ENCODE measurements around the gene BMP5.

The BMP5 gene

DNA sequence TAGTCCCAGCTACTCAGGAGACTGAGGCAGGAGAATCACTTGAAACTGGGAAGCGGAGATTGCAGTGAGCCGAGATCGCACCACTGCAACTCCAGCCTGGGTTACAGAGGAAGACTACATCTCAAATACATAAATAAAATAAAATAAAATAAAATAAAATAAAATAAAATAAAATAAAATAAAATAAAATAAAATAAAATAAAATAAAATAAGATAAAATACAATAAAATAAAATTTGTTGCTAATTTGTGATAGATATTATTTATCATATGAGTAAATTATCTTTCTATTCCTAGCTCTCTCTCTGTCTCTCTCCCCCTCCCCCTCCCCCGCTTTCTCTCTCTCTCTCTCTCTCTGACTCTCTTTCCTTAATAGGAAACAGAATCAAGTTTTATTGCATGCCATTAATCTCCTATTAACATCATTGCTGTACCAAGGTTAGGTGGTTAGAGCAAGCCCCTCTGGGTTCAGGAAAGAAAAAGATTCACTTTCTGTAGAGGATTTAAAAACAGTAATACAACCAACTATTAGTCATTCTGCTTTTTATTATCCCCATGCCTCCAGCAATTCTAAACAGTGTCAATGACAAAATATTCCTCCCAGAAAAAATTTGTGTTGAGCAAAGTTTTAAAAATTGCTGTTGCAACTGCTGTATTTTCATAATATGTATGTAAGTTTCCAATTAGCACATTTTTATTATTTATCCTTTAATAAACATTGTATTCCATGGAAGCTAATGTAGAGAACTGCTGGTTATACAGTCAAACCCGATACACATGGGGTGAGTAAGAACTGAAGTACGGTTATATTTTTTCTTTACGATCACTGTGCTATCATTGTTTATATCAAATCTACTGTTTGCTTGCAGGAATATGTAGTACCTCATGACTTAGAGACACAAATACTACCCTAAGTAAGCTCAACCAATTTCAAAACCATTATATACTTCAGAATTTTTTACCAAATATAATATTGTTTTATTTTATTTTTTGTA is 22.1 kb downstream of the BMP5 start:
- H3K9ac ChIP-seq (ENCODE audit: low read length): no peak overlapping the region
- peaks cover 4% of the 10 kb centered on the region; the same call in 1 of the 2 replicates for H3K9me3 ChIP-seq (ENCODE audit: insufficient read depth, low read length)
- H3K27ac ChIP-seq (ENCODE audit: low read depth, low read length): no peak overlapping the region
- H3F3A ChIP-seq (ENCODE audit: insufficient read depth): no peaks in the 10 kb centered on the region
- H2AFZ ChIP-seq (ENCODE audit: low read depth, low read length, severe bottlenecking): no peak overlapping the region
- H3K9me2 ChIP-seq (replicated peaks; ENCODE audit: insufficient read depth, low read length): no peaks in the 10 kb centered on the region
- H3K79me2 ChIP-seq (ENCODE audit: insufficient read depth, low read length): no peaks in the 10 kb centered on the region
- TF ChIP-seq, protein P1, sequence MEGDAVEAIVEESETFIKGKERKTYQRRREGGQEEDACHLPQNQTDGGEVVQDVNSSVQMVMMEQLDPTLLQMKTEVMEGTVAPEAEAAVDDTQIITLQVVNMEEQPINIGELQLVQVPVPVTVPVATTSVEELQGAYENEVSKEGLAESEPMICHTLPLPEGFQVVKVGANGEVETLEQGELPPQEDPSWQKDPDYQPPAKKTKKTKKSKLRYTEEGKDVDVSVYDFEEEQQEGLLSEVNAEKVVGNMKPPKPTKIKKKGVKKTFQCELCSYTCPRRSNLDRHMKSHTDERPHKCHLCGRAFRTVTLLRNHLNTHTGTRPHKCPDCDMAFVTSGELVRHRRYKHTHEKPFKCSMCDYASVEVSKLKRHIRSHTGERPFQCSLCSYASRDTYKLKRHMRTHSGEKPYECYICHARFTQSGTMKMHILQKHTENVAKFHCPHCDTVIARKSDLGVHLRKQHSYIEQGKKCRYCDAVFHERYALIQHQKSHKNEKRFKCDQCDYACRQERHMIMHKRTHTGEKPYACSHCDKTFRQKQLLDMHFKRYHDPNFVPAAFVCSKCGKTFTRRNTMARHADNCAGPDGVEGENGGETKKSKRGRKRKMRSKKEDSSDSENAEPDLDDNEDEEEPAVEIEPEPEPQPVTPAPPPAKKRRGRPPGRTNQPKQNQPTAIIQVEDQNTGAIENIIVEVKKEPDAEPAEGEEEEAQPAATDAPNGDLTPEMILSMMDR (IDR thresholded peaks at IDR 0.05; ENCODE audit: insufficient read depth, low read length, poor library complexity, severe bottlenecking): no peak
- no peak for TF ChIP-seq EZH2phosphoT487 (conservative IDR thresholded peaks at IDR 0.05; ENCODE audit: low read length)
- no peaks in the 10 kb centered on the region; the same call in 1 of the 2 replicates for H3K36me3 ChIP-seq (ENCODE audit: low read length)
- no peak overlapping the region for H3K4me3 ChIP-seq (ENCODE audit: insufficient read depth, low read length, poor library complexity, severe bottlenecking)
- no peak overlapping the region for H3K4me2 ChIP-seq (ENCODE audit: low read depth, low read length, poor library complexity, severe bottlenecking)
- H3K27me3 ChIP-seq (ENCODE audit: low read length): no peaks in the 10 kb centered on the region
- H4K20me1 ChIP-seq (ENCODE audit: low read depth, low read length): no peaks in the 10 kb centered on the region

- Histone ChIP-seq H3K27ac (ENCODE audit: low read depth, low read length) (no peak overlapping the region), H4K20me1 (ENCODE audit: low read depth, low read length) (no peaks in the 10 kb centered on the region), H3K9ac (ENCODE audit: low read length) (no peak overlapping the region), H3K36me3 (ENCODE audit: low read length) (no peaks in the 10 kb centered on the region), H3K9me3 (ENCODE audit: insufficient read depth, low read length) (no peaks in the 10 kb centered on the region), H3K79me2 (ENCODE audit: insufficient read depth, low read length) (no peaks in the 10 kb centered on the region), H3F3A (ENCODE audit: insufficient read depth) (no peaks in the 10 kb centered on the region), H3K4me3 (ENCODE audit: insufficient read depth, low read length, poor library complexity, severe bottlenecking) (no peak overlapping the region), H3K4me2 (ENCODE audit: low read depth, low read length, poor library complexity, severe bottlenecking) (no peak overlapping the region), H2AFZ (ENCODE audit: low read depth, low read length, severe bottlenecking) (no peak overlapping the region), H3K27me3 (ENCODE audit: low read length) (no peaks in the 10 kb centered on the region), H3K9me2 (replicated peaks; ENCODE audit: insufficient read depth, low read length) (no peaks in the 10 kb centered on the region; the same call in 1 of the 2 replicates)
- TF ChIP-seq EZH2phosphoT487 (conservative IDR thresholded peaks at IDR 0.05; ENCODE audit: low read length): no peak
- TF ChIP-seq, protein P1 (IDR thresholded peaks at IDR 0.05; ENCODE audit: insufficient read depth, low read length, poor library complexity, severe bottlenecking): no peak
Measured at GRCh38 chr6:55841341-55841740, 34.0 kb downstream of the BMP5 start.

DNA sequence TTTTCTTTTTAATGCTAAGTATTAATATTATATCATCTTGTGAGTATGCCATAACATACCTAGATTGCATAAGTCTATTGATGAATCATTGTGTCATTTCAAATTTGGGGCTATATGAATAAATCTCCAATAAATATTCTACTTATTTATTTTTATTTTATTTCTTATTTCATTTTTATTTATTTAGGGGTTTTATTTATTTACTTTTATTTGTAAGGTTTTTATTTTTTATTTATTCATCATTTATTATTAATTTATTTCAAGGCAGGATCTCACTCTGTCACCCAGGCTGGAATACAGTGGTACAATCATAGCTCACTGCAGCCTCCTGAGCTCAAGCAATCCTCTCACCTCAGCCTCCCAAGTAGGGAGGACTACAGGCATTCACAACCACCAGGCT is 36.3 kb downstream of the BMP5 start:
- H3K4me3 ChIP-seq (ENCODE audit: insufficient read depth, low read length, poor library complexity, severe bottlenecking): no peak overlapping the region
- H3F3A ChIP-seq (ENCODE audit: insufficient read depth): no peaks in the 10 kb centered on the region
- H2AFZ ChIP-seq (ENCODE audit: low read depth, low read length, severe bottlenecking): no peak overlapping the region
- H3K9me2 ChIP-seq (replicated peaks; ENCODE audit: insufficient read depth, low read length): no peaks in the 10 kb centered on the region; the same call in 1 of the 2 replicates
- H3K9ac ChIP-seq (ENCODE audit: low read length): no peak overlapping the region
- no peaks in the 10 kb centered on the region for H3K27me3 ChIP-seq (ENCODE audit: low read length)
- no peaks in the 10 kb centered on the region for H3K36me3 ChIP-seq (ENCODE audit: low read length)
- H3K4me2 ChIP-seq (ENCODE audit: low read depth, low read length, poor library complexity, severe bottlenecking): no peak overlapping the region
- no peaks in the 10 kb centered on the region for H4K20me1 ChIP-seq (ENCODE audit: low read depth, low read length)
- no peaks in the 10 kb centered on the region for H3K9me3 ChIP-seq (ENCODE audit: insufficient read depth, low read length)
- no peak for TF ChIP-seq EZH2phosphoT487 (conservative IDR thresholded peaks at IDR 0.05; ENCODE audit: low read length)
- TF ChIP-seq, protein P1 (IDR thresholded peaks at IDR 0.05; ENCODE audit: insufficient read depth, low read length, poor library complexity, severe bottlenecking): no peak
- no peak overlapping the region for H3K27ac ChIP-seq (ENCODE audit: low read depth, low read length)
- no peaks in the 10 kb centered on the region for H3K79me2 ChIP-seq (ENCODE audit: insufficient read depth, low read length)
